PFSK-1 (cell line): ENCODE results near the gene NHLRC4.

ENCODE experiments used
- FOXP2 ChIP-seq: optimal IDR thresholded peaks from 2 replicates; pipeline ENCODE3; 2011; ENCODE audit warnings: borderline replicate concordance, control low read depth, inconsistent platforms; ENCODE audit not compliant: insufficient read depth; ENCODE audit errors: extremely low read length, extremely low read depth
- POLR2AphosphoS5 ChIP-seq: IDR thresholded peaks from 2 replicates; pipeline ENCODE4 v1.6.1; 2012; ENCODE audit warnings: low read depth, mild to moderate bottlenecking, control low read depth, low read length, moderate library complexity
- SIN3A ChIP-seq: IDR thresholded peaks from 2 replicates; pipeline ENCODE4 v1.6.1; 2012; ENCODE audit warnings: mild to moderate bottlenecking, low read length, moderate library complexity, borderline replicate concordance; ENCODE audit not compliant: insufficient read depth
- TAF1 ChIP-seq: IDR thresholded peaks from 2 replicates; pipeline ENCODE4 v1.6.1; 2012; ENCODE audit warnings: low read length, control low read depth, borderline replicate concordance; ENCODE audit not compliant: insufficient read depth
- TF ChIP-seq, protein P1 (sequence below), 2 experiments: IDR thresholded peaks; 2 replicates each; pipeline versions ENCODE4 v1.6.1 to v1.8.0; 2011 to 2012; ENCODE audit warnings: low read depth in 2 of 2, low read length in 2 of 2, control low read depth in 1 of 2, inconsistent platforms in 1 of 2, mild to moderate bottlenecking in 1 of 2, moderate library complexity in 1 of 2; ENCODE audit not compliant: insufficient read depth in 1 of 2

Gene NHLRC4

DNA sequence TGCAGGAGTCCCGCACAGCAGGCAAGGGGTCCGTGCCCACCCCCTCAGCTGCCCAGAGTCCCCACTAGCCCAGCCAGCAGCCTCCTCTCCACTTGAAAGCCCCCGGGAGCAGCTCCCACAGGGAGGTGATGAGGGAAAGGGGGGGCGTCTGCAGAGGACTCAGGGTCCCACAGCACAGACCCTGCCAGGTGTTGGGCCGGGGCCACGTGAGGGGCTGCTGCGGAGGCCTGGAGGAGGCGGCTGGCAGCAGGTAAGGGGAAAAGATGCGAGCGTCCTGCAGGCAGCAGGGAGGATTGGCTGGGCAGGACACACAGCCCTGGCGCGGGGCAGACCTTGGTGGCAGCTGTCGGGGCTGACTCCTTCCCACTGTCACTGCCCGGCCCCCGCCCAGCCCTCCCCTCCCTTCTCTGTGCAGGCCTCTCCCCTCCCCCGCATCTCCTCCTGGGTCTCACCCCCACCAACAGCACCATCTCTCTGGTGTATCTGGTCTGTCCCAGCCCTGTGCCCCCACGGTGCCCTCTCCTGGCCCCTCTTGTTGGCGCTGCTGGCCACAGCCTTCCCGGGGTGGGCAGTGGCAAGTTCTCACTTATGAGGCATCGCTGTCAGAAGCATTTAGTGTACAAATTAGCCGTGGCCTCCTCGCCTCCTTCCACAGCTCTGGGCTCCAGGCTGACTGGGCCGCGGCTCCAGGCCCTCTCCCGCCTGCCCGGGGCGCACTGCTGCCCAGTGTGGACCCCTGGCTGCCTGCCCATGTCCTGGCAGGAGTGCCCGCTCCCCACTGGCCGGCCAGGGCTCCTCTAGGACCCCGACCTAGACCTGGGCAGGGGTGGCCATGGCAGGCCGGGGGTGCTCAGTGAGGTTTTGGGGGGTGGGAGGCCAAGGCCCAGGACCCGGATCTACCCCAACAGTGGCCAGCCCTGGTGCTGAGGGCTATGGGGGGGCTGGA, 11.0 kb upstream of the NHLRC4 start:
- TF ChIP-seq TAF1 (no peak), POLR2AphosphoS5 (no peak), SIN3A (no peak), FOXP2 (no peak)
- TF ChIP-seq, protein P1, sequence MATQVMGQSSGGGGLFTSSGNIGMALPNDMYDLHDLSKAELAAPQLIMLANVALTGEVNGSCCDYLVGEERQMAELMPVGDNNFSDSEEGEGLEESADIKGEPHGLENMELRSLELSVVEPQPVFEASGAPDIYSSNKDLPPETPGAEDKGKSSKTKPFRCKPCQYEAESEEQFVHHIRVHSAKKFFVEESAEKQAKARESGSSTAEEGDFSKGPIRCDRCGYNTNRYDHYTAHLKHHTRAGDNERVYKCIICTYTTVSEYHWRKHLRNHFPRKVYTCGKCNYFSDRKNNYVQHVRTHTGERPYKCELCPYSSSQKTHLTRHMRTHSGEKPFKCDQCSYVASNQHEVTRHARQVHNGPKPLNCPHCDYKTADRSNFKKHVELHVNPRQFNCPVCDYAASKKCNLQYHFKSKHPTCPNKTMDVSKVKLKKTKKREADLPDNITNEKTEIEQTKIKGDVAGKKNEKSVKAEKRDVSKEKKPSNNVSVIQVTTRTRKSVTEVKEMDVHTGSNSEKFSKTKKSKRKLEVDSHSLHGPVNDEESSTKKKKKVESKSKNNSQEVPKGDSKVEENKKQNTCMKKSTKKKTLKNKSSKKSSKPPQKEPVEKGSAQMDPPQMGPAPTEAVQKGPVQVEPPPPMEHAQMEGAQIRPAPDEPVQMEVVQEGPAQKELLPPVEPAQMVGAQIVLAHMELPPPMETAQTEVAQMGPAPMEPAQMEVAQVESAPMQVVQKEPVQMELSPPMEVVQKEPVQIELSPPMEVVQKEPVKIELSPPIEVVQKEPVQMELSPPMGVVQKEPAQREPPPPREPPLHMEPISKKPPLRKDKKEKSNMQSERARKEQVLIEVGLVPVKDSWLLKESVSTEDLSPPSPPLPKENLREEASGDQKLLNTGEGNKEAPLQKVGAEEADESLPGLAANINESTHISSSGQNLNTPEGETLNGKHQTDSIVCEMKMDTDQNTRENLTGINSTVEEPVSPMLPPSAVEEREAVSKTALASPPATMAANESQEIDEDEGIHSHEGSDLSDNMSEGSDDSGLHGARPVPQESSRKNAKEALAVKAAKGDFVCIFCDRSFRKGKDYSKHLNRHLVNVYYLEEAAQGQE (IDR thresholded peaks at IDR 0.05; ENCODE audit: insufficient read depth in 1 of 2, low read depth in 2 of 2, low read length in 2 of 2): no peak

DNA sequence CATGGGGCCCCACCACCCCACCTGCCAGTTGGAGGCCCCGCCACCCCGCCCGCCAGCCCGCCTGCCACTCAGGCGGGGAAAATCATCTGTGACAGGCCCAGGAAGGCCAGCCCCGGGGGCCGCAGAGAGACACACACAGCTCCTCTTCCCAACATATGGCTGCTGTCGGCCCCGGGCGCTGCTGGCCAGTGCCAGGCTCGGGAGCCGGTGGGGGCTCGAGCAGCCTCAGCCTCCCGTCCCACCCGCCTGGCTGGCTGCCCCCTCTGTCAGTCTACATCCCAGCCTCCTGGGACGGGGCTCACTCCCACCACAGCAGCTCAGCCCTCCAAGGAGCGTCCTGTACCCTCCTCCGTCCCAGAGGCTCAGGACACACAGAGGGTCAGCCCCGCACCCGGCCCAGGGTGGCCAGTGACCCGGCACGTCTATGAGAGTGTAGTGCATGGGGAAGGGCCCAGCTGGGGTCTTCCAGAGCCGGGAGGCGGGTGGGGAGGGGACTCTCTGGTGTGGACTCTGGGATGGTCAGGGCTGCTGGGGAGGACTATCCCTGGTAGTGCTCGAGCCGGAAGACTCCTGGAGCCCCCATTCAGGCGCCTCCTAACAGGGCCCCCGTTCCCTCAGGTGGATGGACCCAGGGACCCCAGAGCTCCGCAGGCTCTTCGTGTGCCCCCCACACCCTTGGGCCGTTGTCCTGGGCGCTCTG, 10.2 kb upstream of the NHLRC4 start:
- TF ChIP-seq SIN3A (no peak), POLR2AphosphoS5 (no peak), FOXP2 (no peak), TAF1 (no peak)
- TF ChIP-seq, protein P1 (IDR thresholded peaks at IDR 0.05; ENCODE audit: insufficient read depth in 1 of 2, low read depth in 2 of 2, low read length in 2 of 2): no peak

DNA sequence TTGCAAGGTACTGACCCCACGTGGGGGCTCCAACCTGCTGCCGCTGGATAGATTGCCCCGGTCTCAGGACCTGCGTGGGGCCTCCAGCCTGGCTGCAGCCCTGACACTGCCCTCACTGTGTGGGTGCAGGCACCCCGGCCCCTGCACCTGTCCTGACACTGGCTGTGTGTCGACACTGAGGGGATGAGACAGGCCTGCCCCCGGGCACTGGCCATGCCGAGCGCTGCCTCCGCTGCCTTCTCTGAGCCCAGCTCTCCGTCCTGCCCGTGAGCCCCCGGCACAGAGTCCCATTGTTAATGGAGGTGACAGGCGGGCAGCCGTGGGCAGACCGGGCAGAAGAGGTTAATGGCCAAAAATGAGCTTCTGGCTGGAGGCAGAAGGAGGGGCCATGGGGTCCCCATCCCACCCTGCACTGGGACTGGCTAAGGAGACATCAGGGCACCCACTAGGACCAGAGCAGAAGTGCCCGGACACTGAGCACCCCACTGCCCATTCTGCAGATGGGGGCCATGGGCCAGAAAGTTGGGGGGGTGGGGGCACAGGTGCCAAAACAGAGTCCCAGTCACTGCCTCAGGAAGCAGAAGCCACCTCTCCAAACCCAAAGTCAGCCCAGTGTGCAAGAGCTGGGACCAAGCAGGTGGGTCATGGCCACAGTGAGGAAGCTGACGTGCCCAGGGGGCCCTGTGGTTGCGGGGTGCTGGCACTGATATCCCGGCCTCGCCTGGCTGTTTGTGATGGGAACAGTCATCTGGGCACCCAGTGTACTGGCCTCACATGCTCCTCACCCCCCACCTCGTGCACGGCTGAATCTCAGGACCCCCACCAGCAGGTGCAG, 9.1 kb upstream of the NHLRC4 start:
- TF ChIP-seq TAF1 (no peak), FOXP2 (no peak), POLR2AphosphoS5 (no peak)
- TF ChIP-seq, protein P1 (IDR thresholded peaks at IDR 0.05; ENCODE audit: insufficient read depth in 1 of 2, low read depth in 2 of 2, low read length in 2 of 2): no peak

DNA sequence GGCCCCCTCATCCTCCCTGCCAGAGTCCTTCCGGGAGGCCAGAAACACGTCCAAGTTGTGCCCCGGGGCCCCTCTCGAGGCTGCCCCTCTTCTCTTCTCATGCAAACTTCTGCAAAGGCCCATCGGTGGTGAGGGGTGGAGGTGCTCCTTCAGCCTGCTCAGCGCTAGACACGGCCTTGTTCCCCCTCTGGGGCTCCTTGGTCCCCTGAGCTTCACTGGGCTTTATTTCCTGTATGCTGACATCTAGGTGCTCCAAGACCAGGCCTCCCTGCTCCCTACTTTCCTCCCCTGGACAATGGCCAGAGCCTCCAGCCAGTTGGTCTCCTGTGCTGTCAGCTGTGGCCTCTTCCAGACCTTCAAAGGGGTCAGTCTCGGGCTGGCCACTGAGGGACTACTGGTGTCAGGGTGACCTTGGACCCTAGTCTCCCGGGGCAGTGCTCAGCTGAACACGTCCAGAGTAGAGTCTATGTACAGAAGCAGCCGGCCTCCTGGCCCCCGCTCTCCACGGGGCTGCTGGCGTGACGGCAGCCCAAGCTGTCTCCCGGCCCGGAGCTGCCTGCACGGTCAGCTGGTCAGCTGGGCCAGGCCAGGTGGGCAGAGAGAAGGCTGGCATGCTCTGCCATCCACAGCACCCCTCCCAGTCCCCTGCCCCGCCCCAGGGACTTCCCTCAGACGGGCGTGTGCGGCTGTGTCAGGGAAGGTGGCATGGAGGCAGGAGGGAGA, 8.3 kb upstream of the NHLRC4 start:
- TF ChIP-seq SIN3A: no peak
- TF ChIP-seq TAF1: no peak

DNA sequence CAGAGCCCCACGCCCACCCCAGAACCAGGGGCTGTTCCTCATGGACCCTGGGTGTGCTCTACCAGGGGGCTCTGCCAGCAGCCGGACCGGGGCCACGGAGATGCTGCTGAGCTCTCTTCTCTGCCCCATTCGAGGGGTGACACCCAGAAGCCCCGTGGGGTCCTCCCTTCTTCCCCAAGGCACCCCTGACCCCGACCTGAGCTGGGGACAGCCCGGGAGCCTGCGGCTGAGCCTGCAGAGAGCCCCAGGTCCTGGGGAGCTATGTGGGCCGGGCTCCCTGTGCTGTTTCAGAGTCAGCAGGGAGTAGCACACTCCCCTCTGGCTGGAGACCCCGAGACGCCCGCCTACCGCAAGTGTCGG, 7.8 kb upstream of the NHLRC4 start:
- TF ChIP-seq TAF1 (no peak), POLR2AphosphoS5 (no peak), FOXP2 (no peak), SIN3A (no peak)
- TF ChIP-seq, protein P1 (IDR thresholded peaks at IDR 0.05; ENCODE audit: insufficient read depth in 1 of 2, low read depth in 2 of 2, low read length in 2 of 2): no peak
